ENCODE data around the gene ASB14. TPM values are rescaled to one million over a fixed set of nuclear protein-coding genes. Genes with fewer than 3 reads are reported as not detected.

ASB14 gene
- total and polyA plus RNA-seq, 4 donors = 0.21 TPM; not detected in 3

DNA sequence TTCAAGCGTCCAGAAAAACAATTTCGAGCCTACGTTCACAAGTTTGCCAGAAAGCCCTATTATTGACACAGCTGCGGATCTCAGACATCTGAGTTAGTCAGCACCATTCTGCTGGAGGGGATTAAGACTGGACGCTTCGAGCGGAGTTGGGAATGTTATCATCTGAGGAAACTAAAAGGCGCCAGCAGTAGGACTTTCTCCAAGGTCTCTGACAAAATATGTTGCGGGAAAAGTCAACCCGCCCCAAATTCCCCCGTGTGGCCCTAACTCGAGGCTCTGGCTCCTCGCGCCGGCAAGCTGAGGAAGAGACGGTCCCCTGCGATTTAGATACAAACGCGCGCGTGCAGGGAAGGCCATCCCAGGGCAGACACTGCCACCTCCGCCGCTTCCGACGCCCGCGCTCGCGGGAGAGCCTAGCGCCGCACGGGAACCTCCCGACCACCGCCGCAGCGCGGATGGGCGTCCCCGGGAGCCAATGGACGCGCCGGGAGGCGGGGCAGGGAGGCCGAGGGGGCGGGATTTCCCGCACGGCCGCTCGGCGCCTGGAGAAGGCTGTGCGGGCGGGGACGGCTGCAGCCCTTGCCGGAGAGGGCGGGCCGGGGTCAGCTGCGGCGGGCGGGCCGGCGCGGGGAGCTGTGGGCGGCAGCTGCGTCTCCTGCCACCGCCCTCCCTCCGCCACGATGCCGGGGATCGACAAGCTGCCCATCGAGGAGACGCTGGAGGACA is 65.1 kb downstream of the ASB14 start, which contains the start of gene APPL1:
APPL1 (plus strand) TSS at position 526 of the 726 bp plus-strand sequence; CDS start at position 681, 155 bp downstream.
- peaks cover 0 to 21% (median 10%) of the 10 kb centered on the region in 4 donors for H3K4me1 ChIP-seq (ENCODE audit: control insufficient read depth in 4 of 4, insufficient read depth in 4 of 4, low read length in 3 of 4)
- peak; percentile 58 for TF ChIP-seq SP1 (IDR thresholded peaks at IDR 0.05)
- TF ChIP-seq YY1 (IDR thresholded peaks at IDR 0.05) = no peak
- no peak for TF ChIP-seq TAF1 (conservative IDR thresholded peaks at IDR 0.05)
- peak in 1 of 2 donors; percentile 10 for TF ChIP-seq RAD21 (IDR thresholded peaks at IDR 0.05)
- TF ChIP-seq HNF4A (conservative IDR thresholded peaks at IDR 0.05) = no peak
- TF ChIP-seq RXRA (IDR thresholded peaks at IDR 0.05) = no peak
- TF ChIP-seq, protein P1, sequence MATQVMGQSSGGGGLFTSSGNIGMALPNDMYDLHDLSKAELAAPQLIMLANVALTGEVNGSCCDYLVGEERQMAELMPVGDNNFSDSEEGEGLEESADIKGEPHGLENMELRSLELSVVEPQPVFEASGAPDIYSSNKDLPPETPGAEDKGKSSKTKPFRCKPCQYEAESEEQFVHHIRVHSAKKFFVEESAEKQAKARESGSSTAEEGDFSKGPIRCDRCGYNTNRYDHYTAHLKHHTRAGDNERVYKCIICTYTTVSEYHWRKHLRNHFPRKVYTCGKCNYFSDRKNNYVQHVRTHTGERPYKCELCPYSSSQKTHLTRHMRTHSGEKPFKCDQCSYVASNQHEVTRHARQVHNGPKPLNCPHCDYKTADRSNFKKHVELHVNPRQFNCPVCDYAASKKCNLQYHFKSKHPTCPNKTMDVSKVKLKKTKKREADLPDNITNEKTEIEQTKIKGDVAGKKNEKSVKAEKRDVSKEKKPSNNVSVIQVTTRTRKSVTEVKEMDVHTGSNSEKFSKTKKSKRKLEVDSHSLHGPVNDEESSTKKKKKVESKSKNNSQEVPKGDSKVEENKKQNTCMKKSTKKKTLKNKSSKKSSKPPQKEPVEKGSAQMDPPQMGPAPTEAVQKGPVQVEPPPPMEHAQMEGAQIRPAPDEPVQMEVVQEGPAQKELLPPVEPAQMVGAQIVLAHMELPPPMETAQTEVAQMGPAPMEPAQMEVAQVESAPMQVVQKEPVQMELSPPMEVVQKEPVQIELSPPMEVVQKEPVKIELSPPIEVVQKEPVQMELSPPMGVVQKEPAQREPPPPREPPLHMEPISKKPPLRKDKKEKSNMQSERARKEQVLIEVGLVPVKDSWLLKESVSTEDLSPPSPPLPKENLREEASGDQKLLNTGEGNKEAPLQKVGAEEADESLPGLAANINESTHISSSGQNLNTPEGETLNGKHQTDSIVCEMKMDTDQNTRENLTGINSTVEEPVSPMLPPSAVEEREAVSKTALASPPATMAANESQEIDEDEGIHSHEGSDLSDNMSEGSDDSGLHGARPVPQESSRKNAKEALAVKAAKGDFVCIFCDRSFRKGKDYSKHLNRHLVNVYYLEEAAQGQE (IDR thresholded peaks at IDR 0.05) = peak; percentile 71
- TF ChIP-seq GABPA (IDR thresholded peaks at IDR 0.05 in 1 of 2, conservative IDR thresholded peaks at IDR 0.05 in 1 of 2) = peak in 1 of 2 donors; percentile 64
- TF ChIP-seq, protein P2, sequence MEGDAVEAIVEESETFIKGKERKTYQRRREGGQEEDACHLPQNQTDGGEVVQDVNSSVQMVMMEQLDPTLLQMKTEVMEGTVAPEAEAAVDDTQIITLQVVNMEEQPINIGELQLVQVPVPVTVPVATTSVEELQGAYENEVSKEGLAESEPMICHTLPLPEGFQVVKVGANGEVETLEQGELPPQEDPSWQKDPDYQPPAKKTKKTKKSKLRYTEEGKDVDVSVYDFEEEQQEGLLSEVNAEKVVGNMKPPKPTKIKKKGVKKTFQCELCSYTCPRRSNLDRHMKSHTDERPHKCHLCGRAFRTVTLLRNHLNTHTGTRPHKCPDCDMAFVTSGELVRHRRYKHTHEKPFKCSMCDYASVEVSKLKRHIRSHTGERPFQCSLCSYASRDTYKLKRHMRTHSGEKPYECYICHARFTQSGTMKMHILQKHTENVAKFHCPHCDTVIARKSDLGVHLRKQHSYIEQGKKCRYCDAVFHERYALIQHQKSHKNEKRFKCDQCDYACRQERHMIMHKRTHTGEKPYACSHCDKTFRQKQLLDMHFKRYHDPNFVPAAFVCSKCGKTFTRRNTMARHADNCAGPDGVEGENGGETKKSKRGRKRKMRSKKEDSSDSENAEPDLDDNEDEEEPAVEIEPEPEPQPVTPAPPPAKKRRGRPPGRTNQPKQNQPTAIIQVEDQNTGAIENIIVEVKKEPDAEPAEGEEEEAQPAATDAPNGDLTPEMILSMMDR (IDR thresholded peaks at IDR 0.05; ENCODE audit: low read depth, low read length, missing input control) = no peak
- no peak for TF ChIP-seq FOXA1 (IDR thresholded peaks at IDR 0.05)
- H3K27me3 ChIP-seq (ENCODE audit: control insufficient read depth in 4 of 4, insufficient read depth in 4 of 4, low read length in 3 of 4) = no peaks in the 10 kb centered on the region
- H3K4me3 ChIP-seq (ENCODE audit: low read depth in 1 of 3, low read length in 3 of 3) = peak within 1 kb of the TSS; percentile 71 to 93 (median 89)
- no peaks in the 10 kb centered on the region for H3K9me3 ChIP-seq (ENCODE audit: control insufficient read depth in 4 of 4, low read length in 3 of 4)
- WGBS = under 1% methylated on average over 71 of the region's 71 CpGs
- no peaks in the 10 kb centered on the region for H3K36me3 ChIP-seq (ENCODE audit: control insufficient read depth in 4 of 4, insufficient read depth in 3 of 4, low read depth in 1 of 4, low read length in 3 of 4)
- peak within 1 kb of the TSS; percentile 84 to 87 for H3K9ac ChIP-seq (ENCODE audit: low read depth in 1 of 2, low read length in 2 of 2)
- H3K27ac ChIP-seq (ENCODE audit: low read depth in 1 of 2, low read length in 2 of 2) = peak within 1 kb of the TSS; percentile 77 to 89
- peak; percentile 94 for DNase-seq (ENCODE audit: low spot score)

DNA sequence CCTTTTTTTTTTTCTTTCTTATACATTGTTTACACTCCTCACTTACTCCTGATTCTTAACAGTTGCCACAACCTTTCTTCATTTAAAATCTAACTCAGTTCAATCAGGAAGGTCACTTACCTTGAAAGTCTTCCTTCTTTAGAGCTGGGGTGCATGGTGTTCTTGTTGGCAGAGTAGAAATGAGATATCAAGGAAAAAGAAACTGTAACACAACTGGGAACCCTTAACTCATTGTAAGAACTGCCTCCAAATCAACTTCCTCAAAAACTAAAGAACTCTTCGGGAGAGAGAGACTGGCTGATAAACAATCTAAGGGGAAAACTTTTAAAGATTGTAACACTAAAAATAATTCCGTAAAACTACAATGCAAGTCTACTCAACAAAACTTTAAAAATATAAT is 66.3 kb downstream of the ASB14 start:
- H3K4me3 ChIP-seq (ENCODE audit: low read depth in 1 of 3, low read length in 3 of 3) = no peak overlapping the region
- H3K27ac ChIP-seq (ENCODE audit: low read depth in 1 of 2, low read length in 2 of 2) = no peak overlapping the region
- H3K27me3 ChIP-seq (ENCODE audit: control insufficient read depth in 4 of 4, insufficient read depth in 4 of 4, low read length in 3 of 4) = no peaks in the 10 kb centered on the region
- no peak overlapping the region for H3K9ac ChIP-seq (ENCODE audit: low read depth in 1 of 2, low read length in 2 of 2)
- H3K4me1 ChIP-seq (ENCODE audit: control insufficient read depth in 4 of 4, insufficient read depth in 4 of 4, low read length in 3 of 4) = peaks cover 0 to 21% (median 10%) of the 10 kb centered on the region in 4 donors
- H3K9me3 ChIP-seq (ENCODE audit: control insufficient read depth in 4 of 4, low read length in 3 of 4) = no peaks in the 10 kb centered on the region
- H3K36me3 ChIP-seq (ENCODE audit: control insufficient read depth in 4 of 4, insufficient read depth in 3 of 4, low read depth in 1 of 4, low read length in 3 of 4) = no peaks in the 10 kb centered on the region
- DNase-seq (ENCODE audit: low spot score) = no peak
- TF ChIP-seq TAF1 (conservative IDR thresholded peaks at IDR 0.05) (no peak), EGR1 (IDR thresholded peaks at IDR 0.05; ENCODE audit: low read depth in 2 of 2) (no peak), GABPA (IDR thresholded peaks at IDR 0.05 in 1 of 2, conservative IDR thresholded peaks at IDR 0.05 in 1 of 2) (no peak), FOXA2 (IDR thresholded peaks at IDR 0.05) (no peak), JUND (IDR thresholded peaks at IDR 0.05) (no peak), HNF4A (conservative IDR thresholded peaks at IDR 0.05) (no peak), HNF4G (IDR thresholded peaks at IDR 0.05) (no peak), FOXA1 (IDR thresholded peaks at IDR 0.05) (no peak), RXRA (IDR thresholded peaks at IDR 0.05) (no peak), NR2F2 (IDR thresholded peaks at IDR 0.05) (no peak)
- TF ChIP-seq, protein P2 (IDR thresholded peaks at IDR 0.05; ENCODE audit: low read depth, low read length, missing input control) = no peak
- TF ChIP-seq, protein P3, sequence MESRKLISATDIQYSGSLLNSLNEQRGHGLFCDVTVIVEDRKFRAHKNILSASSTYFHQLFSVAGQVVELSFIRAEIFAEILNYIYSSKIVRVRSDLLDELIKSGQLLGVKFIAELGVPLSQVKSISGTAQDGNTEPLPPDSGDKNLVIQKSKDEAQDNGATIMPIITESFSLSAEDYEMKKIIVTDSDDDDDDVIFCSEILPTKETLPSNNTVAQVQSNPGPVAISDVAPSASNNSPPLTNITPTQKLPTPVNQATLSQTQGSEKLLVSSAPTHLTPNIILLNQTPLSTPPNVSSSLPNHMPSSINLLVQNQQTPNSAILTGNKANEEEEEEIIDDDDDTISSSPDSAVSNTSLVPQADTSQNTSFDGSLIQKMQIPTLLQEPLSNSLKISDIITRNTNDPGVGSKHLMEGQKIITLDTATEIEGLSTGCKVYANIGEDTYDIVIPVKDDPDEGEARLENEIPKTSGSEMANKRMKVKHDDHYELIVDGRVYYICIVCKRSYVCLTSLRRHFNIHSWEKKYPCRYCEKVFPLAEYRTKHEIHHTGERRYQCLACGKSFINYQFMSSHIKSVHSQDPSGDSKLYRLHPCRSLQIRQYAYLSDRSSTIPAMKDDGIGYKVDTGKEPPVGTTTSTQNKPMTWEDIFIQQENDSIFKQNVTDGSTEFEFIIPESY (IDR thresholded peaks at IDR 0.05) = no peak
- TF ChIP-seq, protein P4, sequence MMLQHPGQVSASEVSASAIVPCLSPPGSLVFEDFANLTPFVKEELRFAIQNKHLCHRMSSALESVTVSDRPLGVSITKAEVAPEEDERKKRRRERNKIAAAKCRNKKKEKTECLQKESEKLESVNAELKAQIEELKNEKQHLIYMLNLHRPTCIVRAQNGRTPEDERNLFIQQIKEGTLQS (IDR thresholded peaks at IDR 0.05) = no peak
- TF ChIP-seq, protein P1 (IDR thresholded peaks at IDR 0.05) = no peak
- WGBS = 74% methylated on average over 2 of the region's 2 CpGs
